Neural cell (in vitro differentiated cells): ENCODE data around the gene CENPN. TPM values are rescaled to one million over a fixed set of nuclear protein-coding genes. Genes with fewer than 3 reads are reported as not detected.

Source experiments
- H2AFZ ChIP-seq: fragments of 200-600, 300-800 bp; sonication (generic), shearing (Covaris generic); 2 replicates; pipeline ENCODE4 v1.6.0; 2014; ENCODE audit warnings: low read depth, mild to moderate bottlenecking, antibody characterized with exemption, low read length, moderate library complexity
- H3F3A ChIP-seq: fragments of 200-600 bp; shearing (Covaris generic); 2 replicates; pipeline ENCODE4 v1.6.1; 2016; ENCODE audit warnings: mild to moderate bottlenecking, moderate library complexity, mixed read lengths, antibody characterized with exemption, low read length; ENCODE audit not compliant: insufficient read depth, poor library complexity, severe bottlenecking
- H3K27ac ChIP-seq: fragments of 200-600, 300-800 bp; sonication (generic), shearing (Covaris generic); 2 replicates; pipeline ENCODE4 v1.5.1; 2014; ENCODE audit warnings: mild to moderate bottlenecking, low read length, moderate library complexity
- H3K27me3 ChIP-seq: fragments of 300-800, 200-600 bp; sonication (generic), shearing (Covaris generic); 2 replicates; pipeline ENCODE4 v1.6.0; 2014; ENCODE audit warnings: mild to moderate bottlenecking, low read depth, low read length, moderate library complexity; ENCODE audit not compliant: insufficient read depth
- H3K36me3 ChIP-seq: fragments of 300-800, 200-600 bp; sonication (generic), shearing (Covaris generic); 2 replicates; pipeline ENCODE4 v1.5.1; 2014; ENCODE audit warnings: mild to moderate bottlenecking, antibody characterized with exemption, low read length, moderate library complexity; ENCODE audit not compliant: insufficient read depth
- H3K4me2 ChIP-seq: fragments of 300-800, 200-600 bp; sonication (generic), shearing (Covaris generic); 2 replicates; pipeline ENCODE4 v1.6.0; 2014; ENCODE audit warnings: mild to moderate bottlenecking, low read length
- H3K4me3 ChIP-seq: fragments of 300-800, 200-600 bp; sonication (generic), shearing (Covaris generic); 2 replicates; pipeline ENCODE4 v1.5.1; 2014; ENCODE audit warnings: mild to moderate bottlenecking, low read length, moderate library complexity
- H3K79me2 ChIP-seq: fragments of 200-600 bp; shearing (Covaris generic); replicated peaks from 2 replicates; pipeline ENCODE4 v1.6.0; 2014; ENCODE audit warnings: mild to moderate bottlenecking, low read length, moderate library complexity; ENCODE audit not compliant: insufficient read depth
- H3K9ac ChIP-seq: fragments of 300-800, 200-600 bp; sonication (generic), shearing (Covaris generic); 2 replicates; pipeline ENCODE4 v1.6.1; 2016; ENCODE audit warnings: mild to moderate bottlenecking, low read length, mixed read lengths
- H3K9me2 ChIP-seq: fragments of 200-600 bp; shearing (Covaris generic); 2 replicates; pipeline ENCODE4 v1.6.1; 2016; ENCODE audit warnings: mild to moderate bottlenecking, low read length, mixed read lengths; ENCODE audit not compliant: insufficient read depth
- H3K9me3 ChIP-seq: fragments of 200-600, 300-800 bp; sonication (generic), shearing (Covaris generic); 2 replicates; pipeline ENCODE4 v1.6.1; 2016; ENCODE audit warnings: mild to moderate bottlenecking, mixed run types, low read length, moderate library complexity, mixed read lengths
- H4K20me1 ChIP-seq: fragments of 200-600 bp; shearing (Covaris generic); 2 replicates; pipeline ENCODE4 v1.6.1; 2016; ENCODE audit warnings: mild to moderate bottlenecking, mixed run types; ENCODE audit not compliant: insufficient read depth
- CTCF ChIP-seq: fragments of 450-650 bp; IDR thresholded peaks from 2 replicates; pipeline ENCODE4 v1.5.1; 2014; ENCODE audit warnings: antibody characterized with exemption, mild to moderate bottlenecking, moderate library complexity; ENCODE audit not compliant: poor library complexity, severe bottlenecking
- EP300 ChIP-seq: fragments of 450-650 bp; conservative IDR thresholded peaks from 2 replicates; pipeline ENCODE4 v1.6.1; 2014; ENCODE audit warnings: antibody characterized with exemption, mild to moderate bottlenecking, moderate library complexity; ENCODE audit not compliant: poor library complexity, severe bottlenecking
- EZH2 ChIP-seq: fragments of 200-600, 300-800 bp; shearing (Covaris generic), sonication (generic); IDR thresholded peaks from 2 replicates; pipeline ENCODE4 v1.6.1; 2014; ENCODE audit warnings: antibody characterized with exemption, low read length, borderline replicate concordance, mild to moderate bottlenecking; ENCODE audit not compliant: insufficient read depth, poor library complexity, severe bottlenecking
- MXI1 ChIP-seq: fragments of 450-650 bp; conservative IDR thresholded peaks from 2 replicates; pipeline ENCODE4 v1.6.1; 2014; ENCODE audit warnings: antibody characterized with exemption, mild to moderate bottlenecking; ENCODE audit not compliant: poor library complexity, severe bottlenecking
- POLR2AphosphoS5 ChIP-seq: IDR thresholded peaks from 2 replicates; pipeline ENCODE4 v1.6.1; 2012
- RAD21 ChIP-seq: fragments of 450-650 bp; conservative IDR thresholded peaks from 2 replicates; pipeline ENCODE4 v1.6.1; 2014; ENCODE audit warnings: antibody characterized with exemption, mild to moderate bottlenecking, moderate library complexity
- REST ChIP-seq: IDR thresholded peaks from 2 replicates; pipeline ENCODE4 v1.6.1; 2012; ENCODE audit warnings: borderline replicate concordance
- SMC3 ChIP-seq: fragments of 450-650 bp; conservative IDR thresholded peaks from 2 replicates; pipeline ENCODE4 v1.6.1; 2014; ENCODE audit warnings: antibody characterized with exemption, mild to moderate bottlenecking, moderate library complexity; ENCODE audit not compliant: poor library complexity
- TAF1 ChIP-seq: IDR thresholded peaks from 2 replicates; pipeline ENCODE4 v1.6.1; 2012; ENCODE audit warnings: low read depth
- polyA plus RNA-seq: library from polyadenylated mRNA; depleted of rRNA; stranded (reverse); fragments of >200 nt; gene quantifications from 2 replicates; pipeline ENCODE4 v1.2.3, GENCODE V29; 2014

The CENPN gene
- polyA plus RNA-seq, 1 donor from 2014 or later: 1.9 TPM

GRCh38 chr16:81040842-81041241 lies 33.8 kb downstream of the CENPN start:
- no peak overlapping the region for H3K4me2 ChIP-seq
- no peak overlapping the region for H2AFZ ChIP-seq
- peaks cover 10% of the 10 kb centered on the region for H3K36me3 ChIP-seq
- H3K79me2 ChIP-seq: peaks cover 45% of the 10 kb centered on the region
- no peaks in the 10 kb centered on the region for H3K9me3 ChIP-seq
- no peaks in the 10 kb centered on the region for H4K20me1 ChIP-seq
- no peak overlapping the region for H3K9ac ChIP-seq
- H3F3A ChIP-seq: no peaks in the 10 kb centered on the region
- H3K27ac ChIP-seq: no peak overlapping the region
- no peaks in the 10 kb centered on the region for H3K9me2 ChIP-seq
- H3K4me3 ChIP-seq: no peak overlapping the region
- H3K27me3 ChIP-seq: no peaks in the 10 kb centered on the region
- TF ChIP-seq EP300: no peak
- no peak for TF ChIP-seq CTCF
- no peak for TF ChIP-seq RAD21
- no peak for TF ChIP-seq POLR2AphosphoS5
- TF ChIP-seq MXI1: no peak
- TF ChIP-seq SMC3: no peak
- no peak for TF ChIP-seq TAF1
- no peak for TF ChIP-seq EZH2
- TF ChIP-seq REST: no peak

GRCh38 chr16:81041696-81042095 lies 34.7 kb downstream of the CENPN start:
- H3K9me3 ChIP-seq: no peaks in the 10 kb centered on the region
- no peaks in the 10 kb centered on the region for H3K9me2 ChIP-seq
- H3K4me2 ChIP-seq: no peak overlapping the region
- no peaks in the 10 kb centered on the region for H3K27me3 ChIP-seq
- TF ChIP-seq SMC3: no peak
- no peak for TF ChIP-seq POLR2AphosphoS5
- no peak for TF ChIP-seq CTCF
- no peak for TF ChIP-seq REST
- no peak for TF ChIP-seq TAF1
- TF ChIP-seq RAD21: no peak
- no peak for TF ChIP-seq EZH2
- no peak for TF ChIP-seq MXI1
- TF ChIP-seq EP300: no peak
- H3K27ac ChIP-seq: no peak overlapping the region
- peaks cover 40% of the 10 kb centered on the region for H3K79me2 ChIP-seq
- H3K4me3 ChIP-seq: no peak overlapping the region
- no peaks in the 10 kb centered on the region for H3F3A ChIP-seq
- H4K20me1 ChIP-seq: no peaks in the 10 kb centered on the region
- H3K9ac ChIP-seq: no peak overlapping the region
- H2AFZ ChIP-seq: no peak overlapping the region
- H3K36me3 ChIP-seq: peaks cover 16% of the 10 kb centered on the region
